ENCODE data around the gene MEGF8. TPM values are rescaled to one million over a fixed set of nuclear protein-coding genes. Genes with fewer than 3 reads are reported as not detected.

The MEGF8 gene
- polyA plus RNA-seq, 1 donor from 2014 or later: 21.5 TPM

GRCh38 chr19:42283188-42284065 lies 42.0 kb upstream of the MEGF8 start:
- Histone ChIP-seq H4K20me1 (ENCODE audit: insufficient read depth) (peaks cover 10% of the 10 kb centered on the region), H3K36me3 (ENCODE audit: insufficient read depth, low read length) (no peaks in the 10 kb centered on the region)
- TF ChIP-seq SMC3 (conservative IDR thresholded peaks at IDR 0.05; ENCODE audit: poor library complexity) (no peak), RAD21 (conservative IDR thresholded peaks at IDR 0.05) (peak; percentile 47), EP300 (conservative IDR thresholded peaks at IDR 0.05; ENCODE audit: poor library complexity, severe bottlenecking) (peak; percentile 22), POLR2AphosphoS5 (IDR thresholded peaks at IDR 0.05) (peak; percentile 85), MXI1 (conservative IDR thresholded peaks at IDR 0.05; ENCODE audit: poor library complexity, severe bottlenecking) (peak; percentile 53), CTCF (IDR thresholded peaks at IDR 0.05; ENCODE audit: poor library complexity, severe bottlenecking) (peak; percentile 53), TAF1 (IDR thresholded peaks at IDR 0.05; ENCODE audit: low read depth) (peak; percentile 53), REST (IDR thresholded peaks at IDR 0.05; ENCODE audit: borderline replicate concordance) (peak; percentile 66), EZH2 (IDR thresholded peaks at IDR 0.05; ENCODE audit: borderline replicate concordance, insufficient read depth, low read length, poor library complexity, severe bottlenecking) (no peak)

GRCh38 chr19:42284066-42284501 lies 41.4 kb upstream of the MEGF8 start:
- no peaks in the 10 kb centered on the region for H3F3A ChIP-seq (ENCODE audit: insufficient read depth, low read length, poor library complexity, severe bottlenecking)
- H3K9me2 ChIP-seq (ENCODE audit: insufficient read depth, low read length): no peaks in the 10 kb centered on the region
- peak overlapping the region; percentile 51 for H3K27ac ChIP-seq (ENCODE audit: low read length)
- H3K9me3 ChIP-seq (ENCODE audit: low read length): no peaks in the 10 kb centered on the region
- peaks cover 32% of the 10 kb centered on the region for H3K79me2 ChIP-seq (replicated peaks; ENCODE audit: insufficient read depth, low read length)
- peak overlapping the region; percentile 65 for H3K9ac ChIP-seq (ENCODE audit: low read length)
- no peak overlapping the region for H2AFZ ChIP-seq (ENCODE audit: low read depth, low read length)
- peaks cover 10% of the 10 kb centered on the region for H4K20me1 ChIP-seq (ENCODE audit: insufficient read depth)
- no peaks in the 10 kb centered on the region for H3K36me3 ChIP-seq (ENCODE audit: insufficient read depth, low read length)
- no peak for TF ChIP-seq EZH2 (IDR thresholded peaks at IDR 0.05; ENCODE audit: borderline replicate concordance, insufficient read depth, low read length, poor library complexity, severe bottlenecking)
- no peak for TF ChIP-seq EP300 (conservative IDR thresholded peaks at IDR 0.05; ENCODE audit: poor library complexity, severe bottlenecking)
- TF ChIP-seq CTCF (IDR thresholded peaks at IDR 0.05; ENCODE audit: poor library complexity, severe bottlenecking): no peak
- TF ChIP-seq SMC3 (conservative IDR thresholded peaks at IDR 0.05; ENCODE audit: poor library complexity): no peak
- peak; percentile 11 for TF ChIP-seq POLR2AphosphoS5 (IDR thresholded peaks at IDR 0.05)
- TF ChIP-seq TAF1 (IDR thresholded peaks at IDR 0.05; ENCODE audit: low read depth): no peak
- no peaks in the 10 kb centered on the region for H3K27me3 ChIP-seq (ENCODE audit: insufficient read depth, low read depth, low read length)
- H3K4me3 ChIP-seq (ENCODE audit: low read length): no peak overlapping the region
- H3K4me2 ChIP-seq (ENCODE audit: low read length): no peak overlapping the region

More at GRCh38 chr19:42283188-42284065, 42.0 kb upstream of the MEGF8 start:
- no peaks in the 10 kb centered on the region for H3K9me2 ChIP-seq (ENCODE audit: insufficient read depth, low read length)
- H3K4me3 ChIP-seq (ENCODE audit: low read length): peak overlapping the region; percentile 91
- H3F3A ChIP-seq (ENCODE audit: insufficient read depth, low read length, poor library complexity, severe bottlenecking): no peaks in the 10 kb centered on the region
- no peaks in the 10 kb centered on the region for H3K27me3 ChIP-seq (ENCODE audit: insufficient read depth, low read depth, low read length)
- peak overlapping the region; percentile 99 for H3K4me2 ChIP-seq (ENCODE audit: low read length)
- H3K9me3 ChIP-seq (ENCODE audit: low read length): no peaks in the 10 kb centered on the region
- peaks cover 32% of the 10 kb centered on the region for H3K79me2 ChIP-seq (replicated peaks; ENCODE audit: insufficient read depth, low read length)
- no peak overlapping the region for H2AFZ ChIP-seq (ENCODE audit: low read depth, low read length)
- H3K27ac ChIP-seq (ENCODE audit: low read length): peak overlapping the region; percentile 99
- peak overlapping the region; percentile 95 for H3K9ac ChIP-seq (ENCODE audit: low read length)

All from neural cell (in vitro differentiated cells).